Lower lobe of right lung (tissue), 2 donors: ENCODE results near the gene MPRIP. TPM values are rescaled to one million over a fixed set of nuclear protein-coding genes. Genes with fewer than 3 reads are reported as not detected.

Experiments
- ATAC-seq, 2 donors: fragments of 200-7000 bp; cut with Tn5 transposase; one replicate each; pipeline ENCODE4 v1.9.1; 2020 to 2022; ENCODE audit warnings: mild to moderate bottlenecking in 2 of 2, moderate library complexity in 2 of 2
- DNase-seq: peaks from one replicate; pipeline ENCODE4 v3.0.0-alpha.2; 2020
- H3K27ac ChIP-seq: fragments of 200-600 bp; one replicate; pipeline ENCODE4 v1.8.0; 2022
- H3K27me3 ChIP-seq: fragments of 200-600 bp; one replicate; pipeline ENCODE4 v1.8.0; 2022; ENCODE audit warnings: low read depth
- H3K36me3 ChIP-seq: fragments of 200-600 bp; one replicate; pipeline ENCODE4 v1.8.0; 2022; ENCODE audit warnings: mild to moderate bottlenecking
- H3K4me1 ChIP-seq: fragments of 200-600 bp; one replicate; pipeline ENCODE4 v1.8.0; 2022
- H3K4me3 ChIP-seq: fragments of 200-600 bp; one replicate; pipeline ENCODE4 v1.8.0; 2022; ENCODE audit warnings: mild to moderate bottlenecking
- H3K9me3 ChIP-seq: fragments of 200-600 bp; one replicate; pipeline ENCODE4 v1.8.0; 2022
- CTCF ChIP-seq: fragments of 200-600 bp; IDR thresholded peaks from one replicate; pipeline ENCODE4 v1.8.0; 2022; ENCODE audit warnings: antibody characterized with exemption, mild to moderate bottlenecking
- intact Hi-C: fragments of 100-400 bp; cut with DNase I; formaldehyde crosslinking; loops from one replicate; pipeline ENCODE4 v1.11.0; 2022
- total RNA-seq: library from RNA; stranded (reverse); fragmentation: NEBNext Ultra II Directional; extraction: Animal tissue kit (Norgen Biotek cat#: 25700); gene quantifications from one replicate; pipeline ENCODE4 v1.2.1, GENCODE V29; 2021
- donor health status: DM: no; HTN: yes; CAD: no; lungs with severe emphysema.

The MPRIP gene
- total RNA-seq, 1 donor from 2014 or later, result 232 TPM

- Histone ChIP-seq H3K27me3 (no peaks in the 10 kb centered on the region), H3K4me3 (no peak overlapping the region), H3K36me3 (peaks cover 52% of the 10 kb centered on the region), H3K27ac (peak overlapping the region; percentile 14), H3K9me3 (no peaks in the 10 kb centered on the region), H3K4me1 (peaks cover 65% of the 10 kb centered on the region)
- intact Hi-C loops, result no loop called here
- TF ChIP-seq CTCF, result no peak
- DNase-seq (no peak), ATAC-seq (peak in 1 of 2 donors; percentile 41)
These were observed 37.9 kb downstream of the MPRIP start for GRCh38 chr17:17080181-17080631.

DNA sequence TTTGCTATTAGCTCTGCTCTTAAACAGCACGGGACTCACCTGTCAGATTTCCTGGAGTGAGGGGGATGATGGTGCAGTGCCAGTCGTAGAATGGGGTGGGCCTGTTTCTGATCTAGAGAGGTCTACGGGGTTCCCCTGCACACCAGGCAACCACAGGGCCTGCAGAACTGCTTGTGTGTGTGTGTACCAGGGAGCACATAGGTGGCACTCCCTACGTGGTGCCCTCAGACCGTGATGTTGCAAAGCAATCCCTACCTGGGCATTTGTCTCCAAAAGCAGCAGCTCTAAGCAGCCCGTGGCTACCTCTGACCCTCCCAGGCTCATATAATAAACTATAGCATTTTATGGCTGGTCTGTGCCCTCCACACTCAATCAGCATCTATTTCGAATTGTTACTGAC is 38.5 kb downstream of the MPRIP start:
- H3K4me1 ChIP-seq, result peaks cover 61% of the 10 kb centered on the region
- intact Hi-C loops, result no loop called here
- no peak overlapping the region for H3K4me3 ChIP-seq
- no peaks in the 10 kb centered on the region for H3K9me3 ChIP-seq
- no peak for TF ChIP-seq CTCF
- no peaks in the 10 kb centered on the region for H3K27me3 ChIP-seq
- peak overlapping the region; percentile 14 for H3K27ac ChIP-seq
- peaks cover 56% of the 10 kb centered on the region for H3K36me3 ChIP-seq
- DNase-seq (no peak), ATAC-seq (no peak)

DNA sequence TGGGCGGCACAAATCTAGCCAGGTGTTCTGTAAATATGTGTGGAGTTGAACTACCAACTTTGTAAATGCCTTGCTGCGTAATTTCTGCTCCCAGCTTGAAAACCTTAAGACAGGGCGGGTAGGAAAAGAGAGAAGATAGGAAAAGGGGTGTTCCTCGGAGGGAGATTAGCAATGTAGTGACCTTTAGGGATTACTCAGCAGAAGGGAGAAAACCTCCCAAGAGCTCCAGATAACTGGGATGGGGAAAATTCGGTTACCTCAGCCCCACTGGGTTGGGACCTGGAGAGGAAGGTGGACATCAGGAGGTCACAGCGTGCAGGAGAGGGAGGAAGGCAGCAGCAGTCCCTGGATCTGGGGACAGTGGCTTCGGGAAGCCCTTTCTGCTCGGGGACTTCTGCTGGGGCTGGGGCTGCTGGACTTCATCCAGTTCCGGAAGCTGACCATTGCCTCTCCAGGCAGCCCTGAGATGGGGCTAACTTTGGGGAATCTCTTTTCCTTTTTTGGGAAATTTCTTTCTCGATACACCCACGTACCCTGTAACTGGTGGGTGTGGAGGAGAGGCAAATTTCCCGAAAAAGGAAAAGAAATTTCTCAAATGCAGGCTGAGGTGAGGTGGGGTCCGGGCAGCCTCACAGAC is 39.2 kb downstream of the MPRIP start:
- Histone ChIP-seq H3K27ac (no peak overlapping the region), H3K36me3 (peaks cover 54% of the 10 kb centered on the region), H3K4me1 (peaks cover 54% of the 10 kb centered on the region), H3K9me3 (no peaks in the 10 kb centered on the region), H3K4me3 (no peak overlapping the region), H3K27me3 (no peaks in the 10 kb centered on the region)
- no peak for ATAC-seq
- intact Hi-C loops, result no loop called here
- TF ChIP-seq CTCF, result no peak
- DNase-seq, result no peak

GRCh38 chr17:17082878-17083277 is 40.6 kb downstream of the MPRIP start:
- DNase-seq (no peak), ATAC-seq (no peak)
- no peak for TF ChIP-seq CTCF
- Histone ChIP-seq H3K9me3 (no peaks in the 10 kb centered on the region), H3K36me3 (peaks cover 48% of the 10 kb centered on the region), H3K4me1 (peaks cover 44% of the 10 kb centered on the region), H3K27ac (no peak overlapping the region), H3K27me3 (no peaks in the 10 kb centered on the region), H3K4me3 (no peak overlapping the region)
- intact Hi-C loops, result no loop called here

GRCh38 chr17:17084317-17084835 is 42.1 kb downstream of the MPRIP start:
- Histone ChIP-seq H3K4me3 (no peak overlapping the region), H3K27me3 (no peaks in the 10 kb centered on the region), H3K4me1 (peaks cover 43% of the 10 kb centered on the region), H3K36me3 (peaks cover 35% of the 10 kb centered on the region), H3K9me3 (no peaks in the 10 kb centered on the region), H3K27ac (no peak overlapping the region)
- intact Hi-C loops, result no loop called here
- no peak for DNase-seq
- no peak for ATAC-seq
- TF ChIP-seq CTCF, result no peak
